Peyer's patch (tissue), 4 donors: ENCODE data around the gene PTPN4. TPM values are rescaled to one million over a fixed set of nuclear protein-coding genes. Genes with fewer than 3 reads are reported as not detected.

Source experiments
- DNase-seq, 3 donors: peaks; one replicate each; pipeline ENCODE4 v3.0.0-alpha.2; 2017 to 2019
- H3K27ac ChIP-seq, 4 donors: fragments of 200-600 bp; sonication (generic); one replicate each; pipeline ENCODE4 v1.5.1; 2016 to 2019
- H3K27me3 ChIP-seq, 2 donors: fragments of 200-600 bp; sonication (generic); one replicate each; pipeline ENCODE4 v1.5.1; 2019
- H3K36me3 ChIP-seq, 3 donors: fragments of 200-600 bp; sonication (generic); one replicate each; pipeline ENCODE4 v1.5.1; 2016 to 2019
- H3K4me1 ChIP-seq, 4 donors: fragments of 200-600 bp; sonication (generic); one replicate each; pipeline ENCODE4 v1.5.1; 2016 to 2019
- H3K4me3 ChIP-seq, 4 donors: fragments of 200-600 bp; sonication (generic); 1 replicate in 3 of 4; 2 replicates in 1 of 4; pipeline ENCODE4 v1.5.1; 2016 to 2019; ENCODE audit warnings: mild to moderate bottlenecking in 1 of 4
- H3K9me3 ChIP-seq, 4 donors: fragments of 200-600 bp; sonication (generic); one replicate each; pipeline ENCODE4 v1.5.1; 2016 to 2019; ENCODE audit warnings: mild to moderate bottlenecking in 1 of 4
- CTCF ChIP-seq, 6 experiments: fragments of 450-650 bp in 4 of 6; fragments of 200-600 bp in 2 of 6; sonication (generic) in 1 of 6; IDR thresholded peaks; one replicate each; pipeline ENCODE4 v1.5.1; 2017 to 2019; ENCODE audit warnings: antibody characterized with exemption in 6 of 6, mild to moderate bottlenecking in 3 of 6, moderate library complexity in 1 of 6
- POLR2A ChIP-seq, 2 donors: fragments of 450-650 bp; IDR thresholded peaks; one replicate each; pipeline ENCODE4 v1.5.1; 2017; ENCODE audit warnings: antibody characterized with exemption in 2 of 2, mild to moderate bottlenecking in 2 of 2, moderate library complexity in 2 of 2
- total RNA-seq, 4 donors: library from RNA; depleted of rRNA; stranded (reverse); fragments of >200 nt; gene quantifications; one replicate each; pipeline ENCODE4 v1.1.0, GENCODE V29; 2016

The PTPN4 gene
- total RNA-seq, 4 donors from 2014 or later, result 33.1 to 86.6 (median 43.5) TPM

- H3K4me3 ChIP-seq, result no peak overlapping the region
- no peak overlapping the region for H3K27ac ChIP-seq
- no peak for DNase-seq
- H3K27me3 ChIP-seq, result no peaks in the 10 kb centered on the region
- H3K36me3 ChIP-seq, result no peaks in the 10 kb centered on the region
- H3K9me3 ChIP-seq, result no peaks in the 10 kb centered on the region
- H3K4me1 ChIP-seq, result no peaks in the 10 kb centered on the region
- TF ChIP-seq POLR2A (IDR thresholded peaks at IDR 0.05), result no peak
- no peak for TF ChIP-seq CTCF (IDR thresholded peaks at IDR 0.05)
Measured at GRCh38 chr2:119727493-119727892, 32.2 kb upstream of the PTPN4 start.

GRCh38 chr2:119728421-119728820 is 31.3 kb upstream of the PTPN4 start:
- no peak overlapping the region for H3K27ac ChIP-seq
- no peak overlapping the region for H3K4me3 ChIP-seq
- no peak for TF ChIP-seq POLR2A (IDR thresholded peaks at IDR 0.05)
- TF ChIP-seq CTCF (IDR thresholded peaks at IDR 0.05), result no peak
- DNase-seq, result peak in 1 of 3 donors; percentile 7
- no peaks in the 10 kb centered on the region for H3K27me3 ChIP-seq
- no peaks in the 10 kb centered on the region for H3K4me1 ChIP-seq
- no peaks in the 10 kb centered on the region for H3K36me3 ChIP-seq
- H3K9me3 ChIP-seq, result no peaks in the 10 kb centered on the region

GRCh38 chr2:119730671-119731177 is 29.0 kb upstream of the PTPN4 start:
- no peaks in the 10 kb centered on the region for H3K36me3 ChIP-seq

GRCh38 chr2:119731983-119732382 is 27.7 kb upstream of the PTPN4 start:
- no peaks in the 10 kb centered on the region for H3K4me1 ChIP-seq
- H3K27me3 ChIP-seq, result no peaks in the 10 kb centered on the region
- TF ChIP-seq POLR2A (IDR thresholded peaks at IDR 0.05) (no peak), CTCF (IDR thresholded peaks at IDR 0.05) (no peak)
- no peaks in the 10 kb centered on the region for H3K9me3 ChIP-seq
- no peaks in the 10 kb centered on the region for H3K36me3 ChIP-seq
- no peak overlapping the region for H3K27ac ChIP-seq
- peak in 1 of 3 donors; percentile 21 for DNase-seq
- no peak overlapping the region for H3K4me3 ChIP-seq

More at GRCh38 chr2:119730671-119731177, 29.0 kb upstream of the PTPN4 start:
- TF ChIP-seq POLR2A (IDR thresholded peaks at IDR 0.05), result no peak
- no peak for TF ChIP-seq CTCF (IDR thresholded peaks at IDR 0.05)
- no peak overlapping the region for H3K4me3 ChIP-seq
- no peak overlapping the region for H3K27ac ChIP-seq
- H3K9me3 ChIP-seq, result no peaks in the 10 kb centered on the region
- DNase-seq, result peak in 1 of 3 donors; percentile 26
- no peaks in the 10 kb centered on the region for H3K27me3 ChIP-seq
- no peaks in the 10 kb centered on the region for H3K4me1 ChIP-seq

- Histone ChIP-seq H3K4me1 (no peaks in the 10 kb centered on the region), H3K4me3 (no peak overlapping the region), H3K36me3 (no peaks in the 10 kb centered on the region), H3K27ac (no peak overlapping the region), H3K9me3 (no peaks in the 10 kb centered on the region), H3K27me3 (no peaks in the 10 kb centered on the region)
- DNase-seq, result peak in 1 of 3 donors; percentile 23
- no peak for TF ChIP-seq CTCF (IDR thresholded peaks at IDR 0.05)
Measured at GRCh38 chr2:119732601-119733164, 27.0 kb upstream of the PTPN4 start.
